Prostate gland (tissue), 2 donors: ENCODE results near the gene QTRT2.

Experiments used
- POLR2A ChIP-seq: fragments of 450-650 bp; IDR thresholded peaks from one replicate; pipeline ENCODE4 v1.6.1; 2016; ENCODE audit warnings: antibody characterized with exemption, mild to moderate bottlenecking
- POLR2AphosphoS5 ChIP-seq: sonication (generic); formaldehyde crosslinking; IDR thresholded peaks from one replicate; pipeline ENCODE4 v1.6.1; 2017; ENCODE audit warnings: antibody characterized with exemption
- TF ChIP-seq, protein P1 (sequence below), 4 experiments: fragments of 200-600 bp in 2 of 4; fragments of 450-650 bp in 2 of 4; sonication (generic) in 2 of 4; IDR thresholded peaks; 1 replicate in 3 of 4; 2 replicates in 1 of 4; pipeline ENCODE4 v1.5.1; 2016 to 2019; ENCODE audit warnings: antibody characterized with exemption in 4 of 4, mild to moderate bottlenecking in 2 of 4, moderate library complexity in 2 of 4

DNA sequence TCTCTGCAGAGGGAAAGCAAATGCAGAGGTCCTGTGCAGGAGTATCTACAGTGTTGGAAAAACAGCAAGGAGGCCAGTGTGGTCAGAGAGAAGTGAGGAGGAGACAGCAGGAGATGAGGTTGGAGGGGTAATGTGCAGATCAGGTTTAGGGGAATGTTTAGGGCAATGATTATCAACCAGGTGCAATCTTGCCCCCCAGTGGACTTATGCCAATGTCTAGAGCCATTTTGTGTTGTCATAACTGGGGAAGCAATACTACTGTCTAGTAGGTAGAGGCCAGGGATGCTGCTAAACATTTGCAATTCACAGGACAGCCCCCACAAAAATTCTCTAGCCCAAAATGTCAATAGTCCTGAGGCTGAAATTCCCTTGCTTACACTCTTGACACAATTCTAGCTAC lies 13.3 kb upstream of the QTRT2 start:
- no peak for TF ChIP-seq POLR2AphosphoS5
- TF ChIP-seq, protein P1, sequence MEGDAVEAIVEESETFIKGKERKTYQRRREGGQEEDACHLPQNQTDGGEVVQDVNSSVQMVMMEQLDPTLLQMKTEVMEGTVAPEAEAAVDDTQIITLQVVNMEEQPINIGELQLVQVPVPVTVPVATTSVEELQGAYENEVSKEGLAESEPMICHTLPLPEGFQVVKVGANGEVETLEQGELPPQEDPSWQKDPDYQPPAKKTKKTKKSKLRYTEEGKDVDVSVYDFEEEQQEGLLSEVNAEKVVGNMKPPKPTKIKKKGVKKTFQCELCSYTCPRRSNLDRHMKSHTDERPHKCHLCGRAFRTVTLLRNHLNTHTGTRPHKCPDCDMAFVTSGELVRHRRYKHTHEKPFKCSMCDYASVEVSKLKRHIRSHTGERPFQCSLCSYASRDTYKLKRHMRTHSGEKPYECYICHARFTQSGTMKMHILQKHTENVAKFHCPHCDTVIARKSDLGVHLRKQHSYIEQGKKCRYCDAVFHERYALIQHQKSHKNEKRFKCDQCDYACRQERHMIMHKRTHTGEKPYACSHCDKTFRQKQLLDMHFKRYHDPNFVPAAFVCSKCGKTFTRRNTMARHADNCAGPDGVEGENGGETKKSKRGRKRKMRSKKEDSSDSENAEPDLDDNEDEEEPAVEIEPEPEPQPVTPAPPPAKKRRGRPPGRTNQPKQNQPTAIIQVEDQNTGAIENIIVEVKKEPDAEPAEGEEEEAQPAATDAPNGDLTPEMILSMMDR (IDR thresholded peaks at IDR 0.05): no peak
- TF ChIP-seq POLR2A: no peak
